ENCODE data around the gene APOBEC3B. TPM values are rescaled to one million over a fixed set of nuclear protein-coding genes. Genes with fewer than 3 reads are reported as not detected.
"Not testable (repeated sequence)": the region's sequence is repeated elsewhere in the genome, so short reads cannot be mapped to it uniquely, and the experiment has no call there.

The APOBEC3B gene
- polyA plus RNA-seq, 1 donor from 2014 or later = not detected

DNA sequence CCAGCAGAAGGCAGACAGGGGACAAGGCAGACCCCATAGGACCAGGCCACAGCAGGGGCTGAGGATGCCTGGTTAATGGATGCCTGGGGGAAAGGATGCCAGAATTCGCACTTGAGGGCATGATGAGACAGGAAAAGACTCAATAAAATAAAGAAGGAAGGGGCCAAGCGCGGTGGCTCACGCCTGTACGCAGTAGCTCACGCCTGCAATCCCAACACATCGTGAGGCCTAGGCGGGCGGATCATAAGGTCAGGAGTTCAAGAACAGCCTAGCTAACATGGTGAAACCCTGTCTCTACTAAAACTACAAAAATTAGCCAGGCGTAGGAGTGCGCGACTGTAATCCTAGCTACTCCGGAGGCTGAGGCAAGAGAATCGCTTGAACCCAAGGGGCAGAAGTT lies 48.6 kb downstream of the APOBEC3B start:
- Histone ChIP-seq H3K9me2 (ENCODE audit: insufficient read depth, low read length) (no peaks in the 10 kb centered on the region), H3K9ac (ENCODE audit: low read length) (no peak overlapping the region), H3K9me3 (ENCODE audit: low read length) (no peaks in the 10 kb centered on the region), H3K4me3 (ENCODE audit: low read length) (no peak overlapping the region), H2AFZ (ENCODE audit: low read depth, low read length) (no peak overlapping the region), H3K79me2 (replicated peaks; ENCODE audit: insufficient read depth, low read length) (no peaks in the 10 kb centered on the region), H3K27me3 (ENCODE audit: insufficient read depth, low read depth, low read length) (no peaks in the 10 kb centered on the region), H3K36me3 (ENCODE audit: insufficient read depth, low read length) (no peaks in the 10 kb centered on the region), H3K27ac (ENCODE audit: low read length) (no peak overlapping the region), H3F3A (ENCODE audit: insufficient read depth, low read length, poor library complexity, severe bottlenecking) (no peaks in the 10 kb centered on the region), H3K4me2 (ENCODE audit: low read length) (no peak overlapping the region), H4K20me1 (ENCODE audit: insufficient read depth) (no peaks in the 10 kb centered on the region)
- no peak for TF ChIP-seq RAD21 (conservative IDR thresholded peaks at IDR 0.05)
- TF ChIP-seq TAF1 (IDR thresholded peaks at IDR 0.05; ENCODE audit: low read depth) = no peak
- TF ChIP-seq EP300 (conservative IDR thresholded peaks at IDR 0.05; ENCODE audit: poor library complexity, severe bottlenecking) = no peak
- no peak for TF ChIP-seq SMC3 (conservative IDR thresholded peaks at IDR 0.05; ENCODE audit: poor library complexity)
- TF ChIP-seq, protein P1, sequence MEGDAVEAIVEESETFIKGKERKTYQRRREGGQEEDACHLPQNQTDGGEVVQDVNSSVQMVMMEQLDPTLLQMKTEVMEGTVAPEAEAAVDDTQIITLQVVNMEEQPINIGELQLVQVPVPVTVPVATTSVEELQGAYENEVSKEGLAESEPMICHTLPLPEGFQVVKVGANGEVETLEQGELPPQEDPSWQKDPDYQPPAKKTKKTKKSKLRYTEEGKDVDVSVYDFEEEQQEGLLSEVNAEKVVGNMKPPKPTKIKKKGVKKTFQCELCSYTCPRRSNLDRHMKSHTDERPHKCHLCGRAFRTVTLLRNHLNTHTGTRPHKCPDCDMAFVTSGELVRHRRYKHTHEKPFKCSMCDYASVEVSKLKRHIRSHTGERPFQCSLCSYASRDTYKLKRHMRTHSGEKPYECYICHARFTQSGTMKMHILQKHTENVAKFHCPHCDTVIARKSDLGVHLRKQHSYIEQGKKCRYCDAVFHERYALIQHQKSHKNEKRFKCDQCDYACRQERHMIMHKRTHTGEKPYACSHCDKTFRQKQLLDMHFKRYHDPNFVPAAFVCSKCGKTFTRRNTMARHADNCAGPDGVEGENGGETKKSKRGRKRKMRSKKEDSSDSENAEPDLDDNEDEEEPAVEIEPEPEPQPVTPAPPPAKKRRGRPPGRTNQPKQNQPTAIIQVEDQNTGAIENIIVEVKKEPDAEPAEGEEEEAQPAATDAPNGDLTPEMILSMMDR (IDR thresholded peaks at IDR 0.05; ENCODE audit: poor library complexity, severe bottlenecking) = no peak
- no peak for TF ChIP-seq EZH2 (IDR thresholded peaks at IDR 0.05; ENCODE audit: borderline replicate concordance, insufficient read depth, low read length, poor library complexity, severe bottlenecking)
- TF ChIP-seq, protein P2, sequence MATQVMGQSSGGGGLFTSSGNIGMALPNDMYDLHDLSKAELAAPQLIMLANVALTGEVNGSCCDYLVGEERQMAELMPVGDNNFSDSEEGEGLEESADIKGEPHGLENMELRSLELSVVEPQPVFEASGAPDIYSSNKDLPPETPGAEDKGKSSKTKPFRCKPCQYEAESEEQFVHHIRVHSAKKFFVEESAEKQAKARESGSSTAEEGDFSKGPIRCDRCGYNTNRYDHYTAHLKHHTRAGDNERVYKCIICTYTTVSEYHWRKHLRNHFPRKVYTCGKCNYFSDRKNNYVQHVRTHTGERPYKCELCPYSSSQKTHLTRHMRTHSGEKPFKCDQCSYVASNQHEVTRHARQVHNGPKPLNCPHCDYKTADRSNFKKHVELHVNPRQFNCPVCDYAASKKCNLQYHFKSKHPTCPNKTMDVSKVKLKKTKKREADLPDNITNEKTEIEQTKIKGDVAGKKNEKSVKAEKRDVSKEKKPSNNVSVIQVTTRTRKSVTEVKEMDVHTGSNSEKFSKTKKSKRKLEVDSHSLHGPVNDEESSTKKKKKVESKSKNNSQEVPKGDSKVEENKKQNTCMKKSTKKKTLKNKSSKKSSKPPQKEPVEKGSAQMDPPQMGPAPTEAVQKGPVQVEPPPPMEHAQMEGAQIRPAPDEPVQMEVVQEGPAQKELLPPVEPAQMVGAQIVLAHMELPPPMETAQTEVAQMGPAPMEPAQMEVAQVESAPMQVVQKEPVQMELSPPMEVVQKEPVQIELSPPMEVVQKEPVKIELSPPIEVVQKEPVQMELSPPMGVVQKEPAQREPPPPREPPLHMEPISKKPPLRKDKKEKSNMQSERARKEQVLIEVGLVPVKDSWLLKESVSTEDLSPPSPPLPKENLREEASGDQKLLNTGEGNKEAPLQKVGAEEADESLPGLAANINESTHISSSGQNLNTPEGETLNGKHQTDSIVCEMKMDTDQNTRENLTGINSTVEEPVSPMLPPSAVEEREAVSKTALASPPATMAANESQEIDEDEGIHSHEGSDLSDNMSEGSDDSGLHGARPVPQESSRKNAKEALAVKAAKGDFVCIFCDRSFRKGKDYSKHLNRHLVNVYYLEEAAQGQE (IDR thresholded peaks at IDR 0.05; ENCODE audit: borderline replicate concordance) = no peak
- no peak for TF ChIP-seq MXI1 (conservative IDR thresholded peaks at IDR 0.05; ENCODE audit: poor library complexity, severe bottlenecking)
- TF ChIP-seq POLR2AphosphoS5 (IDR thresholded peaks at IDR 0.05) = no peak

DNA sequence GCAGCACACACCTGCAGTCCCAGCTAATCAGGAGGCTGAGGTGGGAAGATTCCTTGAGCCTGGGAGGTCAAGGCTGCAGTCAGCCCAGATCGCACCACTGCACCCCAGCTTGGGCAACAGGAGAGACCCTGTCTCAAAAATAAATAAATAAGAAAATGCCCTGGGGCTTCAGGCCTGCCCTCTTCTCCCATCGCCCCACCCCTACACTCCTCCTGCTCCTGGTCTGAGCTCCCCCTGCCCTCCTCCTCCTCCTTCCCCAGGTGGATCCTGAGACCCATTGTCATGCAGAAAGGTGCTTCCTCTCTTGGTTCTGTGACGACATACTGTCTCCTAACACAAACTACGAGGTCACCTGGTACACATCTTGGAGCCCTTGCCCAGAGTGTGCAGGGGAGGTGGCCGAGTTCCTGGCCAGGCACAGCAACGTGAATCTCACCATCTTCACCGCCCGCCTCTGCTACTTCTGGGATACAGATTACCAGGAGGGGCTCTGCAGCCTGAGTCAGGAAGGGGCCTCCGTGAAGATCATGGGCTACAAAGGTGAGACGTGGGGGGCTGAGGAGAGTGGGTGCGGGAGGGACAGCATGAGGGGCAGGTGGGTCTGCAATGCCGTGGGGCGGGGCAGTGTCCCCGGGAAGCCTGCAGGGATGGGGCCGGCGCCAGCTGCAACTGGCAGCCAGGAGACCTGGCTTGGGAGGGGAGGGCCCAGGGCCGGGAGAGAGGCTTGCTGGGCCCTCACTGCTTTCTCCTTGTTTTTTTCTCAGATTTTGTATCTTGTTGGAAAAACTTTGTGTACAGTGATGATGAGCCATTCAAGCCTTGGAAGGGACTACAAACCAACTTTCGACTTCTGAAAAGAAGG lies 49.5 kb downstream of the APOBEC3B start:
- not testable (repeated sequence) for H3F3A ChIP-seq (ENCODE audit: insufficient read depth, low read length, poor library complexity, severe bottlenecking); H3K79me2 ChIP-seq (replicated peaks; ENCODE audit: insufficient read depth, low read length); H3K4me3 ChIP-seq (ENCODE audit: low read length); H4K20me1 ChIP-seq (ENCODE audit: insufficient read depth); H3K9ac ChIP-seq (ENCODE audit: low read length); H3K9me2 ChIP-seq (ENCODE audit: insufficient read depth, low read length); H3K36me3 ChIP-seq (ENCODE audit: insufficient read depth, low read length); H3K4me2 ChIP-seq (ENCODE audit: low read length); H3K9me3 ChIP-seq (ENCODE audit: low read length); H2AFZ ChIP-seq (ENCODE audit: low read depth, low read length); H3K27ac ChIP-seq (ENCODE audit: low read length); H3K27me3 ChIP-seq (ENCODE audit: insufficient read depth, low read depth, low read length)

DNA sequence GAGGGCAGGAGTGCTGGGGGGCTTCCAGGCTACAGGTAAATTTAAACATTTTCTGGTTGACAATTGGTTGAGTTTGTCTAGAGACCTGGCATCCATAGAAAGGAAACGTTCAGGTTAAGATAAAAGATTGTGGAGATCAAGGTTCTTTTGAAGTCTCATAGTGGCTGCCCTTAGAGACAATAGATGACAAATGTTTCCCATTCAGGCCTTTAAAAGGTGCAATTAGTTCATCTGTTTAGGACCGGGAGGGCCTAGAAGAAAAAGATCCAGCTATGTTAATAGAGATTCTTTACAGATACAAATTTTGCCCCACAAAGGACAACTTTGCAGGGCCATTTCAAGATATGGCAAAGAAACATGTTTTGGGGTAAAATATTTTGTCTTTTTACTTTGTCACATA lies 54.9 kb downstream of the APOBEC3B start:
- not testable (repeated sequence) for H4K20me1 ChIP-seq (ENCODE audit: insufficient read depth); H3K4me2 ChIP-seq (ENCODE audit: low read length); H3K27me3 ChIP-seq (ENCODE audit: insufficient read depth, low read depth, low read length); H3K9me2 ChIP-seq (ENCODE audit: insufficient read depth, low read length); H3K27ac ChIP-seq (ENCODE audit: low read length); H3K4me3 ChIP-seq (ENCODE audit: low read length); H2AFZ ChIP-seq (ENCODE audit: low read depth, low read length); H3K9me3 ChIP-seq (ENCODE audit: low read length); H3F3A ChIP-seq (ENCODE audit: insufficient read depth, low read length, poor library complexity, severe bottlenecking); H3K9ac ChIP-seq (ENCODE audit: low read length); H3K36me3 ChIP-seq (ENCODE audit: insufficient read depth, low read length); H3K79me2 ChIP-seq (replicated peaks; ENCODE audit: insufficient read depth, low read length)

All from neural cell (in vitro differentiated cells).